Hematopoietic multipotent progenitor cell treated with erythropoietin and hydrocortisone succinate and interleukin-3 and kit ligand, for 4 days (in vitro differentiated cells): Measurements from ENCODE around the gene RYK.

Experiments used
- DNase-seq: peaks from one replicate; pipeline ENCODE4 v3.0.0-alpha.2; 2015

The RYK gene

GRCh38 chr3:134146666-134147065, 104.0 kb downstream of the RYK start:
- DNase-seq = no peak

- DNase-seq = no peak
Measured at GRCh38 chr3:134145183-134145582, 105.5 kb downstream of the RYK start.

- no peak for DNase-seq
Measured at GRCh38 chr3:134144694-134145093, 106.0 kb downstream of the RYK start.

- no peak for DNase-seq
Measured at GRCh38 chr3:134143828-134144401, 106.7 kb downstream of the RYK start.

- DNase-seq = peak; percentile 55
Measured at GRCh38 chr3:134136604-134137003, 114.1 kb downstream of the RYK start.

- DNase-seq = no peak
Measured at GRCh38 chr3:134134698-134135415, 115.8 kb downstream of the RYK start.

- no peak for DNase-seq
Measured at GRCh38 chr3:134134240-134134639, 116.4 kb downstream of the RYK start.

GRCh38 chr3:134132961-134133360, 117.7 kb downstream of the RYK start:
- DNase-seq = no peak

- DNase-seq = no peak
Measured at GRCh38 chr3:134126153-134126552, 124.5 kb downstream of the RYK start.

GRCh38 chr3:134114726-134115125, 135.9 kb downstream of the RYK start:
- no peak for DNase-seq

GRCh38 chr3:134111616-134112015, 139.0 kb downstream of the RYK start:
- no peak for DNase-seq

- DNase-seq = no peak
Measured at GRCh38 chr3:134110963-134111362, 139.7 kb downstream of the RYK start.
